Caco-2 (cell line): ENCODE measurements around the gene CSMD2. TPM values are rescaled to one million over a fixed set of nuclear protein-coding genes. Genes with fewer than 3 reads are reported as not detected.

Experiments used
- BruUV-seq: library from RNA; stranded (reverse); fragments of 400-500 nt; replicated peaks from 2 replicates; lab custom pipeline; 2021; lab: Mats Ljungman, UMichigan
- CTCF ChIA-PET: fragments of 300-600 bp; sonication (Branson Sonifier 250); formaldehyde crosslinking; loops from one replicate; lab custom pipeline; 2022; ENCODE audit warnings: antibody characterized with exemption; lab: Charles Lee
- POLR2A ChIA-PET: fragments of 300-600 bp; sonication (Branson Sonifier 250); formaldehyde crosslinking; loops from one replicate; lab custom pipeline; 2022; ENCODE audit warnings: antibody characterized with exemption; lab: Charles Lee
- DNase-seq, 2 experiments: peaks; one replicate each; pipeline versions ENCODE4 v3.0.0 to v3.0.0-alpha.2; 2020 to 2022
- H3K27me3 ChIP-seq: replicated peaks from 2 replicates; pipeline ENCODE4 v1.6.0; 2011; ENCODE audit warnings: low read length; ENCODE audit not compliant: control insufficient read depth, insufficient read depth
- H3K36me3 ChIP-seq: 2 replicates; pipeline ENCODE4 v1.5.1; 2011; ENCODE audit warnings: low read length; ENCODE audit not compliant: control insufficient read depth, insufficient read depth
- H3K4me1 ChIP-seq: fragments of 250-450 bp; sonication (Bioruptor Pico); 2 replicates; pipeline ENCODE4 v1.5.1; 2020; ENCODE audit warnings: mild to moderate bottlenecking
- H3K4me3 ChIP-seq: 2 replicates; pipeline ENCODE4 v1.5.1; 2011; ENCODE audit warnings: low read depth, mild to moderate bottlenecking, control low read depth, low read length
- H3K9me3 ChIP-seq: fragments of 250-450 bp; sonication (Bioruptor Pico); 2 replicates; pipeline ENCODE4 v1.5.1; 2020; ENCODE audit warnings: mild to moderate bottlenecking, moderate library complexity
- H3K27ac Mint-ChIP-seq: one replicate; pipeline ENCODE4 v1.8.0; 2022; ENCODE audit warnings: mixed read lengths; ENCODE audit not compliant: unreplicated experiment
- H3K27me3 Mint-ChIP-seq: one replicate; pipeline ENCODE4 v1.8.0; 2022; ENCODE audit warnings: mixed read lengths; ENCODE audit not compliant: insufficient read depth, unreplicated experiment
- H3K36me3 Mint-ChIP-seq: one replicate; pipeline ENCODE4 v1.8.0; 2022; ENCODE audit warnings: mild to moderate bottlenecking, mixed read lengths; ENCODE audit not compliant: insufficient read depth, unreplicated experiment
- H3K4me1 Mint-ChIP-seq: one replicate; pipeline ENCODE4 v1.8.0; 2022; ENCODE audit warnings: low read depth, mixed read lengths; ENCODE audit not compliant: unreplicated experiment
- H3K4me3 Mint-ChIP-seq: one replicate; pipeline ENCODE4 v1.8.0; 2022; ENCODE audit warnings: mild to moderate bottlenecking, moderate library complexity, mixed read lengths; ENCODE audit not compliant: unreplicated experiment
- H3K9me3 Mint-ChIP-seq: one replicate; pipeline ENCODE4 v1.8.0; 2022; ENCODE audit warnings: mixed read lengths; ENCODE audit not compliant: unreplicated experiment
- CTCF ChIP-seq, 2 experiments: fragments of 200-600 bp in 1 of 2; IDR thresholded peaks; 1 replicate in 1 of 2; 2 replicates in 1 of 2; pipeline versions ENCODE4 v1.5.1 to v1.8.0; 2011 to 2022; ENCODE audit warnings: antibody characterized with exemption in 1 of 2, control low read depth in 1 of 2, inconsistent platforms in 1 of 2, low read depth in 1 of 2, low read length in 1 of 2, mild to moderate bottlenecking in 1 of 2, moderate library complexity in 1 of 2; ENCODE audit not compliant: insufficient read depth in 1 of 2, severe bottlenecking in 1 of 2, unreplicated experiment in 1 of 2
- intact Hi-C: fragments of 100-400 bp; cut with micrococcal nuclease; formaldehyde crosslinking; loops from one replicate; pipeline ENCODE4 v1.10.0; 2022; ENCODE audit not compliant: unreplicated experiment
- total RNA-seq: library from RNA; stranded (reverse); gene quantifications from 2 replicates; pipeline ENCODE4 v1.2.3, GENCODE V29; 2022

The CSMD2 gene
- total RNA-seq, 1 experiment from 2014 or later, result not detected

- Histone ChIP-seq H3K4me1 (no peaks in the 10 kb centered on the region), H3K9me3 (no peaks in the 10 kb centered on the region), H3K27me3 (no peaks in the 10 kb centered on the region), H3K4me3 (no peak overlapping the region), H3K36me3 (no peaks in the 10 kb centered on the region)
- Mint-ChIP-seq H3K36me3 (no peaks in the 10 kb centered on the region), H3K27me3 (peaks cover 15% of the 10 kb centered on the region), H3K27ac (no peak overlapping the region), H3K4me3 (no peak overlapping the region), H3K9me3 (no peaks in the 10 kb centered on the region), H3K4me1 (no peaks in the 10 kb centered on the region)
- ChIA-PET CTCF (interaction anchor here (0.5 to 0.6 kb wide), 2 partner anchors 142 to 932 kb away, joined by 3 to 7 read pairs; no protein-coding TSS in a partner anchor), POLR2A (no interaction called here)
- TF ChIP-seq CTCF (IDR thresholded peaks at IDR 0.05; ENCODE audit: insufficient read depth in 1 of 2, low read depth in 1 of 2, low read length in 1 of 2, severe bottlenecking in 1 of 2, unreplicated experiment in 1 of 2), result peak; percentile 28 to 29
- no TSS peak for BruUV-seq
- peak in 1 of 2 experiments; percentile 24 for DNase-seq
- intact Hi-C loops, result loop anchor here (5.0 kb wide), 1 partner anchor 962 kb away; no protein-coding TSS in a partner anchor
Observed at GRCh38 chr1:33634806-33635205, 530.2 kb downstream of the CSMD2 start.

- BruUV-seq, result no TSS peak
- CTCF ChIA-PET, result interaction anchor here (0.5 to 1.6 kb wide), 5 partner anchors 12 to 962 kb away, joined by 3 to 7 read pairs (median 3); no protein-coding TSS in a partner anchor
- DNase-seq, result no peak
- Histone ChIP-seq H3K36me3 (no peaks in the 10 kb centered on the region), H3K4me3 (no peak overlapping the region), H3K4me1 (no peaks in the 10 kb centered on the region), H3K27me3 (no peaks in the 10 kb centered on the region), H3K9me3 (no peaks in the 10 kb centered on the region)
- Mint-ChIP-seq H3K27ac (no peak overlapping the region), H3K36me3 (no peaks in the 10 kb centered on the region), H3K27me3 (peaks cover 19% of the 10 kb centered on the region), H3K4me3 (no peak overlapping the region), H3K4me1 (no peaks in the 10 kb centered on the region), H3K9me3 (no peaks in the 10 kb centered on the region)
- intact Hi-C loops, result loop anchor here (5.0 kb wide), 1 partner anchor 963 kb away; no protein-coding TSS in a partner anchor
- no peak for TF ChIP-seq CTCF (IDR thresholded peaks at IDR 0.05; ENCODE audit: insufficient read depth in 1 of 2, low read depth in 1 of 2, low read length in 1 of 2, severe bottlenecking in 1 of 2, unreplicated experiment in 1 of 2)
- POLR2A ChIA-PET, result no interaction called here
Observed at GRCh38 chr1:33634143-33634542, 530.9 kb downstream of the CSMD2 start.

GRCh38 chr1:33633019-33633801 is 531.8 kb downstream of the CSMD2 start:
- TF ChIP-seq CTCF (IDR thresholded peaks at IDR 0.05; ENCODE audit: insufficient read depth in 1 of 2, low read depth in 1 of 2, low read length in 1 of 2, severe bottlenecking in 1 of 2, unreplicated experiment in 1 of 2), result peak; percentile 78 to 98
- H3K27me3 ChIP-seq, result no peaks in the 10 kb centered on the region
- no peaks in the 10 kb centered on the region for H3K36me3 ChIP-seq
- intact Hi-C loops, result loop anchor here (5.0 kb wide), 1 partner anchor 964 kb away; no protein-coding TSS in a partner anchor
- no peaks in the 10 kb centered on the region for H3K4me1 Mint-ChIP-seq
- no peaks in the 10 kb centered on the region for H3K9me3 Mint-ChIP-seq
- BruUV-seq, result no TSS peak
- POLR2A ChIA-PET, result no interaction called here
- peak; percentile 81 to 82 for DNase-seq
- H3K4me1 ChIP-seq, result no peaks in the 10 kb centered on the region
- peaks cover 22% of the 10 kb centered on the region for H3K27me3 Mint-ChIP-seq
- CTCF ChIA-PET, result interaction anchor here (0.6 to 1.7 kb wide), 8 partner anchors 13 to 1109 kb away, joined by 3 to 13 read pairs (median 3); no protein-coding TSS in a partner anchor
- H3K27ac Mint-ChIP-seq, result no peak overlapping the region
- no peaks in the 10 kb centered on the region for H3K9me3 ChIP-seq
- H3K4me3 Mint-ChIP-seq, result no peak overlapping the region
- H3K4me3 ChIP-seq, result no peak overlapping the region; the same call in 1 of the 2 replicates
- no peaks in the 10 kb centered on the region for H3K36me3 Mint-ChIP-seq
